Measurements from ENCODE around the gene KLC4.
"Not testable (repeated sequence)": the region's sequence is repeated elsewhere in the genome, so short reads cannot be mapped to it uniquely, and the experiment has no call there.

The KLC4 gene

GRCh38 chr6:43037197-43037596 is 22.2 kb upstream of the KLC4 start:
- Histone ChIP-seq H3K36me3 (ENCODE audit: insufficient read depth, insufficient read length, low read length) (peaks cover 76% of the 10 kb centered on the region), H3K4me3 (ENCODE audit: insufficient read length, low read depth) (no peak overlapping the region), H3K4me1 (ENCODE audit: insufficient read depth, insufficient read length) (no peaks in the 10 kb centered on the region), H3K9me3 (ENCODE audit: insufficient read depth, low read length) (no peaks in the 10 kb centered on the region), H3K9ac (ENCODE audit: insufficient read length, low read depth) (no peak overlapping the region), H3K27me3 (ENCODE audit: insufficient read depth, insufficient read length) (no peaks in the 10 kb centered on the region)
- DNase-seq (ENCODE audit: low read depth, low spot score): no peak
- TF ChIP-seq SUZ12 (IDR thresholded peaks at IDR 0.05; ENCODE audit: extremely low read depth, insufficient read depth, insufficient read length) (no peak), ZNF274 (IDR thresholded peaks at IDR 0.05; ENCODE audit: low read depth, low read length) (no peak), YY1 (IDR thresholded peaks at IDR 0.05; ENCODE audit: insufficient read depth, insufficient read length) (no peak)

- peaks cover 76% of the 10 kb centered on the region for H3K36me3 ChIP-seq (ENCODE audit: insufficient read depth, insufficient read length, low read length)
Observed at GRCh38 chr6:43037706-43038105, 21.7 kb upstream of the KLC4 start.

GRCh38 chr6:43038727-43039126 is 20.7 kb upstream of the KLC4 start:
- Histone ChIP-seq H3K4me3 (ENCODE audit: insufficient read length, low read depth) (no peak overlapping the region), H3K4me1 (ENCODE audit: insufficient read depth, insufficient read length) (no peaks in the 10 kb centered on the region), H3K9me3 (ENCODE audit: insufficient read depth, low read length) (no peaks in the 10 kb centered on the region), H3K27me3 (ENCODE audit: insufficient read depth, insufficient read length) (no peaks in the 10 kb centered on the region), H3K36me3 (ENCODE audit: insufficient read depth, insufficient read length, low read length) (peaks cover 77% of the 10 kb centered on the region), H3K9ac (ENCODE audit: insufficient read length, low read depth) (no peak overlapping the region)
- TF ChIP-seq SUZ12 (IDR thresholded peaks at IDR 0.05; ENCODE audit: extremely low read depth, insufficient read depth, insufficient read length): no peak
- no peak for TF ChIP-seq YY1 (IDR thresholded peaks at IDR 0.05; ENCODE audit: insufficient read depth, insufficient read length)
- no peak for DNase-seq (ENCODE audit: low read depth, low spot score)

More at GRCh38 chr6:43037706-43038105, 21.7 kb upstream of the KLC4 start:
- TF ChIP-seq SUZ12 (IDR thresholded peaks at IDR 0.05; ENCODE audit: extremely low read depth, insufficient read depth, insufficient read length): no peak
- TF ChIP-seq YY1 (IDR thresholded peaks at IDR 0.05; ENCODE audit: insufficient read depth, insufficient read length): no peak
- H3K9me3 ChIP-seq (ENCODE audit: insufficient read depth, low read length): no peaks in the 10 kb centered on the region
- no peaks in the 10 kb centered on the region for H3K4me1 ChIP-seq (ENCODE audit: insufficient read depth, insufficient read length)
- H3K27me3 ChIP-seq (ENCODE audit: insufficient read depth, insufficient read length): no peaks in the 10 kb centered on the region
- DNase-seq (ENCODE audit: low read depth, low spot score): no peak
- H3K4me3 ChIP-seq (ENCODE audit: insufficient read length, low read depth): no peak overlapping the region
- no peak overlapping the region for H3K9ac ChIP-seq (ENCODE audit: insufficient read length, low read depth)

GRCh38 chr6:43040542-43041257 is 18.7 kb upstream of the KLC4 start:
- H3K4me3 ChIP-seq (ENCODE audit: insufficient read length, low read depth): no peak overlapping the region

GRCh38 chr6:43041475-43041874 is 18.0 kb upstream of the KLC4 start:
- H3K4me3 ChIP-seq (ENCODE audit: insufficient read length, low read depth); H3K9ac ChIP-seq (ENCODE audit: insufficient read length, low read depth); H3K4me1 ChIP-seq (ENCODE audit: insufficient read depth, insufficient read length); H3K27me3 ChIP-seq (ENCODE audit: insufficient read depth, insufficient read length); DNase-seq (ENCODE audit: low read depth, low spot score); H3K9me3 ChIP-seq (ENCODE audit: insufficient read depth, low read length): not testable (repeated sequence)
- H3K36me3 ChIP-seq (ENCODE audit: insufficient read depth, insufficient read length, low read length): peaks cover 80% of the 10 kb centered on the region

More at GRCh38 chr6:43040542-43041257, 18.7 kb upstream of the KLC4 start:
- no peak overlapping the region for H3K9ac ChIP-seq (ENCODE audit: insufficient read length, low read depth)
- DNase-seq (ENCODE audit: low read depth, low spot score): no peak
- H3K36me3 ChIP-seq (ENCODE audit: insufficient read depth, insufficient read length, low read length): peaks cover 77% of the 10 kb centered on the region
- H3K4me1 ChIP-seq (ENCODE audit: insufficient read depth, insufficient read length): no peaks in the 10 kb centered on the region
- H3K9me3 ChIP-seq (ENCODE audit: insufficient read depth, low read length): no peaks in the 10 kb centered on the region
- no peak for TF ChIP-seq YY1 (IDR thresholded peaks at IDR 0.05; ENCODE audit: insufficient read depth, insufficient read length)
- H3K27me3 ChIP-seq (ENCODE audit: insufficient read depth, insufficient read length): no peaks in the 10 kb centered on the region

- TF ChIP-seq SUZ12 (IDR thresholded peaks at IDR 0.05; ENCODE audit: extremely low read depth, insufficient read depth, insufficient read length) (no peak), YY1 (IDR thresholded peaks at IDR 0.05; ENCODE audit: insufficient read depth, insufficient read length) (no peak), ZNF274 (IDR thresholded peaks at IDR 0.05; ENCODE audit: low read depth, low read length) (no peak)
- Histone ChIP-seq H3K9me3 (ENCODE audit: insufficient read depth, low read length) (no peaks in the 10 kb centered on the region), H3K4me3 (ENCODE audit: insufficient read length, low read depth) (no peak overlapping the region), H3K4me1 (ENCODE audit: insufficient read depth, insufficient read length) (no peaks in the 10 kb centered on the region), H3K27me3 (ENCODE audit: insufficient read depth, insufficient read length) (no peaks in the 10 kb centered on the region), H3K36me3 (ENCODE audit: insufficient read depth, insufficient read length, low read length) (peaks cover 80% of the 10 kb centered on the region), H3K9ac (ENCODE audit: insufficient read length, low read depth) (no peak overlapping the region)
- no peak for DNase-seq (ENCODE audit: low read depth, low spot score)
Observed at GRCh38 chr6:43043310-43043709, 16.1 kb upstream of the KLC4 start.

- TF ChIP-seq ZNF274 (IDR thresholded peaks at IDR 0.05; ENCODE audit: low read depth, low read length): no peak
- no peaks in the 10 kb centered on the region for H3K27me3 ChIP-seq (ENCODE audit: insufficient read depth, insufficient read length)
- H3K4me3 ChIP-seq (ENCODE audit: insufficient read length, low read depth): no peak overlapping the region
- no peak overlapping the region for H3K9ac ChIP-seq (ENCODE audit: insufficient read length, low read depth)
- no peaks in the 10 kb centered on the region for H3K9me3 ChIP-seq (ENCODE audit: insufficient read depth, low read length)
- peaks cover 79% of the 10 kb centered on the region for H3K36me3 ChIP-seq (ENCODE audit: insufficient read depth, insufficient read length, low read length)
- H3K4me1 ChIP-seq (ENCODE audit: insufficient read depth, insufficient read length): no peaks in the 10 kb centered on the region
- no peak for DNase-seq (ENCODE audit: low read depth, low spot score)
Observed at GRCh38 chr6:43045371-43045930, 14.0 kb upstream of the KLC4 start.

- Histone ChIP-seq H3K9ac (ENCODE audit: insufficient read length, low read depth) (no peak overlapping the region), H3K36me3 (ENCODE audit: insufficient read depth, insufficient read length, low read length) (peaks cover 84% of the 10 kb centered on the region), H3K9me3 (ENCODE audit: insufficient read depth, low read length) (no peaks in the 10 kb centered on the region), H3K4me1 (ENCODE audit: insufficient read depth, insufficient read length) (peaks cover 4% of the 10 kb centered on the region), H3K27me3 (ENCODE audit: insufficient read depth, insufficient read length) (no peaks in the 10 kb centered on the region), H3K4me3 (ENCODE audit: insufficient read length, low read depth) (no peak overlapping the region)
- no peak for TF ChIP-seq ZNF274 (IDR thresholded peaks at IDR 0.05; ENCODE audit: low read depth, low read length)
- TF ChIP-seq SUZ12 (IDR thresholded peaks at IDR 0.05; ENCODE audit: extremely low read depth, insufficient read depth, insufficient read length): no peak
- no peak for TF ChIP-seq YY1 (IDR thresholded peaks at IDR 0.05; ENCODE audit: insufficient read depth, insufficient read length)
- no peak for DNase-seq (ENCODE audit: low read depth, low spot score)
Observed at GRCh38 chr6:43047998-43048397, 11.4 kb upstream of the KLC4 start.
